ENCODE results near the gene DHRSX. TPM values are rescaled to one million over a fixed set of nuclear protein-coding genes. Genes with fewer than 3 reads are reported as not detected.

DHRSX gene
- total and polyA plus RNA-seq, 2 of the 8 experiments (the other 6 are each of a cell fraction or from before 2014, with no cell fraction given), result 35.1 to 43.4 TPM

DNA sequence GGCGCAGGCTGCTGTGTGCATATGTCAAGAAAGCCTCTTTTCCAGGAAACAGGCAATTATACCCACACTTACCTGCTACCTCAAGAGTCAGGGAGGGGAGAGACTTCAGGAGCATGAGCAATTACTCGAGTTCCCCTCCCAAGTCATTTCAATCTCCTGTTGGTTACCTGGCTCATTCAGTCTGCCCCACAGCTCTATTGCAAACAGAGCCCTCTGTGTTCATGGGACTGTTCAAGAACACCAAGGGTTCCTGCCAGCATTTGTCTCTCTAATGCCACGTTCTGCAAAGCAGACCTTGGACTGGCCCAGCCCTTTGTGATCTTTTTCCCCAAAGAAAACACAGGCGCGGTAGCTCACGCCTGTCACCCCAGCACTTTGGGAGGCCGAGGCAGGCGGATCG is 274.6 kb downstream of the DHRSX start:
- H4K5ac ChIP-seq (ENCODE audit: insufficient read length, low read depth, low read length), result no peak overlapping the region
- H2AK5ac ChIP-seq (ENCODE audit: low read depth, low read length), result no peak overlapping the region
- H4K20me1 ChIP-seq (replicated peaks in 1 of 2; ENCODE audit: control insufficient read depth in 1 of 2, insufficient read depth in 2 of 2, low read length in 2 of 2), result peaks cover 0 to 10% of the 10 kb centered on the region in 2 experiments
- H3K79me2 ChIP-seq (ENCODE audit: control insufficient read depth in 1 of 2, insufficient read depth in 2 of 2, low read length in 2 of 2), result peaks cover 0 to 4% of the 10 kb centered on the region in 2 experiments; a peak in 2 of 4 replicates
- H3K9ac ChIP-seq (replicated peaks in 1 of 4; ENCODE audit: extremely low read depth in 1 of 4, low read depth in 3 of 4, low read length in 3 of 4), result no peak overlapping the region
- no peak for DNase-seq (ENCODE audit: low read depth in 1 of 2, low spot score in 2 of 2)
- peaks cover 5% of the 10 kb centered on the region for H3K23me2 ChIP-seq (ENCODE audit: low read depth, low read length)
- peaks cover 19 to 33% of the 10 kb centered on the region in 2 experiments for H3K9me3 ChIP-seq (ENCODE audit: insufficient read depth in 2 of 2, low read depth in 1 of 2, low read length in 1 of 2)
- no peak overlapping the region for H3K27ac ChIP-seq (ENCODE audit: low read depth, low read length)
- no peak overlapping the region for H3K18ac ChIP-seq (ENCODE audit: extremely low read depth, low read length)
- no peak overlapping the region for H4K8ac ChIP-seq (ENCODE audit: extremely low read depth, insufficient read depth, low read length)
- no peak overlapping the region for H2BK5ac ChIP-seq (ENCODE audit: low read depth, low read length)
- no peak overlapping the region for H2BK12ac ChIP-seq (ENCODE audit: low read depth, low read length)
- no peaks in the 10 kb centered on the region for H3K27me3 ChIP-seq (replicated peaks in 1 of 4; ENCODE audit: control insufficient read depth in 3 of 4, extremely low read depth in 1 of 4, insufficient read depth in 3 of 4, low read length in 3 of 4)
- peaks cover 0 to 23% (median 9%) of the 10 kb centered on the region in 4 experiments; a peak in 6 of 8 replicates for H3K36me3 ChIP-seq (ENCODE audit: control insufficient read depth in 2 of 4, insufficient read depth in 4 of 4, low read length in 3 of 4)
- no peak overlapping the region for H3K4me3 ChIP-seq (ENCODE audit: extremely low read depth in 1 of 4, insufficient read depth in 2 of 4, low read depth in 3 of 4, low read length in 4 of 4)
- no peak overlapping the region for H2AFZ ChIP-seq (ENCODE audit: low read length)
- H2BK20ac ChIP-seq (ENCODE audit: low read length), result no peak overlapping the region
- H3K56ac ChIP-seq (replicated peaks; ENCODE audit: insufficient read length, low read depth, low read length), result no peak overlapping the region
- no peak for FAIRE-seq
- H3K4me2 ChIP-seq (ENCODE audit: insufficient read depth in 1 of 2, low read depth in 2 of 2, low read length in 2 of 2), result no peak overlapping the region
- peaks cover 0 to 3% (median 0%) of the 10 kb centered on the region in 4 experiments; a peak in 1 of 7 replicates for H3K4me1 ChIP-seq (replicated peaks in 1 of 4; ENCODE audit: control insufficient read depth in 3 of 4, insufficient read depth in 4 of 4, low read length in 3 of 4)
- POLR2A ChIA-PET (ENCODE audit: partially characterized antibody), result no interaction called here
- no peak overlapping the region for H3K4ac ChIP-seq (replicated peaks; ENCODE audit: insufficient read length, low read depth, low read length)
- H3K79me1 ChIP-seq (ENCODE audit: low read depth, low read length), result peaks cover 7% of the 10 kb centered on the region; the same call in 1 of the 2 replicates
- H3K14ac ChIP-seq (ENCODE audit: insufficient read length), result no peak overlapping the region
- no peak overlapping the region for H3K23ac ChIP-seq (ENCODE audit: insufficient read length)
- no peak overlapping the region for H2BK120ac ChIP-seq (replicated peaks; ENCODE audit: low read depth, low read length)
- WGBS, 2 experiments (ENCODE audit: extremely low coverage in 1 of 2, insufficient coverage in 1 of 2, insufficient read length in 1 of 2, insufficient replicate concordance in 2 of 2, low coverage in 1 of 2, low lambda C conversion rate in 2 of 2, missing lambda C conversion rate in 1 of 2), result 77% methylated on average over 7 of the region's 9 CpGs; no CpG with 5 or more reads in 1 of the 2 experiments
- no peak overlapping the region for H2BK15ac ChIP-seq (ENCODE audit: low read length)
- H4K91ac ChIP-seq (replicated peaks; ENCODE audit: insufficient read length, low read length), result no peak overlapping the region
- TF ChIP-seq TBP (IDR thresholded peaks at IDR 0.05; ENCODE audit: low read depth, low read length), result no peak
- no peak for TF ChIP-seq TAF7 (optimal IDR thresholded peaks at IDR 0.05; ENCODE audit: borderline replicate concordance, low read depth, low read length)
- TF ChIP-seq, protein P1, sequence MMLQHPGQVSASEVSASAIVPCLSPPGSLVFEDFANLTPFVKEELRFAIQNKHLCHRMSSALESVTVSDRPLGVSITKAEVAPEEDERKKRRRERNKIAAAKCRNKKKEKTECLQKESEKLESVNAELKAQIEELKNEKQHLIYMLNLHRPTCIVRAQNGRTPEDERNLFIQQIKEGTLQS (IDR thresholded peaks at IDR 0.05; ENCODE audit: insufficient read depth, low read depth, low read length), result no peak
- TF ChIP-seq TEAD4 (IDR thresholded peaks at IDR 0.05; ENCODE audit: low read depth, low read length), result no peak
- no peak for TF ChIP-seq NANOG (IDR thresholded peaks at IDR 0.05; ENCODE audit: insufficient read depth, low read depth, low read length, poor library complexity, severe bottlenecking)
- TF ChIP-seq RNF2 (IDR thresholded peaks at IDR 0.05; ENCODE audit: borderline replicate concordance, low read depth, low read length, missing control alignments, poor library complexity, severe bottlenecking), result no peak
- no peak for TF ChIP-seq SAP30 (IDR thresholded peaks at IDR 0.05; ENCODE audit: insufficient read depth, insufficient replicate concordance, low read length)
- TF ChIP-seq POLR2AphosphoS5 (IDR thresholded peaks at IDR 0.05; ENCODE audit: low read depth, low read length), result no peak
- no peak for TF ChIP-seq ASH2L (IDR thresholded peaks at IDR 0.05; ENCODE audit: low read length)
- CTCF ChIA-PET (ENCODE audit: partially characterized antibody), result no interaction called here
